GM18519 (cell line): ENCODE measurements around the gene OXT.
"Not testable (repeated sequence)": the region's sequence is repeated elsewhere in the genome, so short reads cannot be mapped to it uniquely, and the experiment has no call there.

Source experiments
- ATAC-seq: cut with Tn5 transposase; IDR thresholded peaks from one replicate; pipeline ENCODE4 v1.9.1; 2021; ENCODE audit warnings: mild to moderate bottlenecking, moderate library complexity; ENCODE audit not compliant: unreplicated experiment, low FRiP score

Gene OXT

DNA sequence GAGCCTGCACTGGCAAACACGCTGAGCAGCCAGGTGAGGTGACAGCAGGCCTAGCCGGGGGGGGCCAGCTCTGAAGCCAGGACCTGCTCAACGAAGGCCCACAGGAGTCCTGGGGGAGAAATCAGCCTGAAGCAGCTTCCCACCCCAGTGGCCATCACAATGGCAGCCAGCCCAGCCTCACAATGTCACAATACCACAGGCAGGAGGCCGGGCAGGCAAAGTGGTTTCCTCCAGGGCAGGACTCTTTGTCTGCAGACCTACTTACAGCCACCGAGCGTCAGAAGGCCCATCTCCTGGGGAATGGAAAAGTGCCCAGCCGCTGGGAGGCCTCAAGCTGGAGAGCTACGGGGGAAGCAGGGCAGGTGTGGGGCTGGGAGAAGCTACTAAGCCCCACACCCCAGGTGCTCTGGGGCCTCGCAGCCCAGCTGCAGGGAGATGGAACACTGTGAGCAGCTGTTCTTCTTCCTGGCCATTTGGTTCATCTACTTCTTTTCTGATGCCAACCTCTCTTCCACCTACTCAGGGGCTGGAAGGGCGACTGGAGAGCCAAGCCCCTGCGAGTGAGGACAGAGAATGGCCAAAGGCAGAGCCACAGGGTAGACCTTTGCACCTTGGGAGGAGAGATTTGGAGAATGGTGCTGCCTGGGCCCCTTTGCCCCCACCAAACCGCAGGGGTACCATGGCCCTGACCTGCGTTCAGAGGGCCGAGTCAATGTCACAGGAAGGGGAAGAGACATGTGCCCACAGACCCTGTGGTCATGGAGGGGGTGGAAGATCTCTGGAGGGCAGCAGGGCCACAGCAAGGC, 35.4 kb downstream of the OXT start:
- no peak for ATAC-seq

DNA sequence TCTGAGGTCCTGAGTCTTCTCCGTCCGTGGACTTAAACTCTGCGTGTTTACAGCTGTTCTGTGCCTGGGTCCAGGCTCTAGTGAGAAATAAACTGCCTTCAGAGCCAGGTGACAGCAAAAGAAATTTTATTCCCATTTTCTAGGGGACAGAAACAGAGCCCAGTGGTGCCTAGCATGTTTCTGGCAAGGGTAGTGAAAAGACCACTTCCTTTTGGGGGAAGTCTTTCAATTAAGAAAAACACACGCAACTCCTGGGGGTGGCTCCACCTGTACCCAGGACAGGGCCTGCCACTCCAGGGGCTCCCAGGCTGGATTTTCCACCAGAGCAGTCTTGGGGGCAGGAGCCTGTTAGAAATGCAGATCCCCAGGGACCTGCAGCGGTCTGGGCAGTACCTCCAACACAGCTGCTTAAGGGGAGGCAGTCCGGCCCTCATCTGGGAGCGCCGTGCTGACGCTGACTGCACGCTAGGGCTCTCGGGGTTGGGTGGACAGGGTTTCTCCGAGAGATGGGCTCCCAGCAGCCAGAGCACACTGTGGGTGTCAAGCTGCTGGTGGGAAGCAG, 36.1 kb downstream of the OXT start:
- ATAC-seq: no peak

DNA sequence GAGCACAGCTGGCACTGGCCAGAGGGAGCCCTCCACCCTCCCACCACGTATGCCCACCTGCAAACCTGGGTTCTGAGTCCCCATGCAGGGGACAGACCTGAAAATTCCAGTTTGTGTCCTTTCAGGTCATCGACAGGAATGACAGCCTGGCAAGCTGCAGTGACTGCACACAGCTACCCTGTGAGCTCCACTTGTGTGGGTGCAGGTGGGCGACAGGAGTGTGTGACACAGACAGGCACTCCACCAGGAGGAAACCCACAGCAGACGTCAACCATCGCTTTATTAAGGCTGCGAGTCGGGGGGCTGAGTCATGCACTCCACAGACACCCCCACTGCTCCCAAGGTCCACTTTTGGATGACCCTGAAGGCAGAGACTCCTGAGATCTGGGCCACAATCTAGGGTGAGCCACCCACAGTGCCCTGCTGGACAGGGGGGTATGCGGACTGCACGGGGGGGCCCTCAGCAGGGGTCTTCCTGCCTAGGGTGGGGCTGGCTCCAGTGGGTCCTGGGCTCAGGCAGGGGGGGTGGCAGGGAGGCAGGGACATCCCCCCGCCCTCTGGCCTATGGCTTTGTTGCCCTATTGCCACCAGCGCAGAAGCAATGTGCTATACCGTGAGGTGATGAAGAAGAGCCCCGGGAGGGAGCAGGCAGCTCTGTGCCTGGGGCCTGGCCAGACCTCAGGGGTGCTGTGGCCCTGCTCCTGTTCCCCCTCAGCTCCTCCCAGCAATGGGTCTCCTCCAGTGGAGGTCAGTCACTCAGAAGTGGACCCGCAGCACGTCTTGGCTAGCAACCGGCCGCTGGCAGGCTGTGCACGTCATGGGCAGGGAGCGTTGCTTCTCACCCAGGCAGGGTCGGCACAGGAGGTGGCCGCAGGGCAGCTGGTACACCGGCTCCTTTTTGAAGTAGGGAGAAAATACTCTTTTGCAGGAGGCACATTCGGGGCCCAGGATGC, 38.2 kb downstream of the OXT start:
- ATAC-seq: no peak

DNA sequence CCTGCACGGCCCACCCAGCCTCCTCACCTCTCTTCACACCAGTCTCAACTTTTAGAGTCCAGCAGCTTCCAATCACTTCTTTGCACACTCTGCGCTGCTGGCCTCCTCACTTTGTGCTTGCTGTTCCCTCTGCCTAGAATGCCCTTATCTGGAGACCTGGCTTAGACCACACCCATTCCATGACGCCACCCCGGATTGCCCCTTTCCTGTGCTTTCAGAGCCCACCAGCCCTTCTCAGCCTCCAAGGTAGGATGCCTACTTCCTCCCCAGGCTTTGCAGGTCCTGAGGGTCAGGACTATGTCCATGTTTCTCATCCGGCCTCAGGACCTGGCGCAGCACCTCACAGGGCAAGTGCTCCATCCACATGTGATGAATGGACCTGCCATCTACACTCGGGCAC, 40.1 kb downstream of the OXT start:
- no peak for ATAC-seq

DNA sequence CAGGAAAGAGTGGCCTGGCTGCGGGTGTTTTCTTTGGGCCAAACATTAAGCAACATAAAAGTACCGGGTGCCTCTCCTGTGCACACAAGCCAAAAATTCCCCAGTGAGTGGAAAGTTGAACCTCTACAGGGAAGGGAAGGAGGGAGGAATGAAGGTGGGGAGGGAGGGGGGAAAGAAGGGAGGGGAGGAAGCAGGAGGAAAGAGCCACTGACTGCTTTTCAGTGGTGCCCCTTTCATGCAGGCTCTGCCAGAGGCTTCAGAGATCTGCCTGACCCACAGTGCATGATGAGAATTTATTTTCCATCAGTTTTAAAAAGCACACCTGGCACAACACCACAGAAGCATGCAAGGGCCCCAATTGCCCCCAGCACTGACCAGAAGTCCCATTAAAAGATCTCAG, 40.6 kb downstream of the OXT start:
- no peak for ATAC-seq

DNA sequence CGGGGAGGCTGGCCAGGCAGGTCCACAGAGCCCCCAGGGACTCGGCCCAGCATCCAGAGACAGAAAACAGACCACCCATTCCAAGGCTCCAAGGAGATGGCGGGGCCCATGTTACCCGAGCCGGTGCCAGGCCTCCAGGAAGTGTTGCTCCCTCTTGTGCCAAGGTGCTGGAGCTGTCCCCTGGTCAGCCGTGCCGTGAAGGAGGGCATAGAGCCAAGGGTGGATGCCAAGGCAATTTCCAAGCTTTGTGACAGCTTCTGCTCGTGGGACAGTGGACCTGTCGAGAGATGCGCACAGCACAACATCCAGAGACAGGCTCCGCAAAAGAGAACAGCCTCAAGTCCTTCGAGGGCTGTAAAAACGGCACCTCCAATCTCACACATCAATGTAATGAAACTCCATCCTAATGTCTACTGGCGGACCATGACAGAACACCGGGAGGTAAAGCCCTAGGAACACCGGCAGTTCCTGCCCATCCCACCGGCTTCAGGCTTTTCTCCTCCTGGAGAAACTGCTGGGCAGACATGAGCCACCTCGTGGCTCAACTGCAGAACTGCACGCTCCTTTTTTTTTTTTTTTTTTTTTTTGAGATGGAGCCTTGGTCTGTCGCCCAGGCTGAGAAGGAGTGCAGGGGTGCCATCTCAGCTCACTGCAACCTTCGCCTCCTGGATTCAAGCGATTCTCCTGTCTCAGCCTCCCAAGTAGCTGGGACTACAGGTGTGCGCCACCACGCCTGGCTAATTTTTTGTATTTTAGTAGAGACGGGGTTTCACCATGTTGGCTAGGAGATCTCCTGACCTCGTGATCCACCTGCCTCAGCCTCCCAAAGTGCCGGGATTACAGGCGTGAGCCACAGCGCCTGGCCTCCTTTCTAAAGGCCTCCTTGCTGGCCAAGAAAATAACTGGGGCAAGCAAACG, 44.0 kb downstream of the OXT start:
- ATAC-seq: no peak

DNA sequence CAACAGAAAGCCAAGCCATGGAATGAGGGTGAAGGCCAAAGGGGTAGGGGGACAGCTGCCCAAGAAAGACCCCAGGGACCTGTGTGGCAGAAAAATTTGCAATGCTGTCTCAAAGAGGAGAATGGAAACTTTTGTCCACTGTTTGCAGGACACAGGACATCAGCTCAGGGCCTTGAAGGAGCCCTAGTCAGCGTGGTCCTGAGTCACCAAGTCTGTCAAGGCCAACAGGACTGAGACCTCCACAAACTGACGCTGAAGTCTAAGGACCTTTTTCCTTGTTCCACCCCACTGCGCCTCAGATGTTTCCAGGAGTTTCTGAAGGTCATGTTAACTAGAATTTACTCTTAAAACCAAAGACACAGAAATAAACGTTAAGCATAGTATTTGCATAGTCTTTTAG, 44.9 kb downstream of the OXT start:
- no peak for ATAC-seq

DNA sequence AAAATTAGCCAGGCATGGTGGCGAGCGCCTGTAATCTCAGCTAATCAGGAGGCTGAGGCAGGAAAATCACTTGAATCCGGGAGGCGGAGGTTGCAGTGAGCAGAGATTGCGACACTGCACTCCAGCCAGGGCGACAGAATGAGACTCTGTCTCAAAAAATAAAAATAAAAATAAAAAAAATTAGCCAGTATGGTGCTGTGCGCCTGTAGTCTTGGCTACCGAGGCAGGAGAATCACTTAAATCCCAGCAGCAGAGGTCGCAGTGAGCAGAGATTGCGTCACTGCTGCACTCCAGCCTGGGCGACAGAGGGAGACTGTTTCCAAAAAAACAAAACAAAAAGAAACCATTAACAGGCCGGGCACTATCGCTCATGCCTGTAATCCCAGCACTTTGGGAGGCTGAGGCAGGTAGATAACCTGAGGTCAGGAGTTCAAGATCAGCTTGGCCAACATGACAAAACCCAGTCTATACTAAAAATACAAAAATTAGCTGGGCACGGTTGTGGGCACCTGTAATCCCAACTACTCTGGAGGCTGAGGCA, 46.5 kb downstream of the OXT start:
- not testable (repeated sequence) for ATAC-seq

DNA sequence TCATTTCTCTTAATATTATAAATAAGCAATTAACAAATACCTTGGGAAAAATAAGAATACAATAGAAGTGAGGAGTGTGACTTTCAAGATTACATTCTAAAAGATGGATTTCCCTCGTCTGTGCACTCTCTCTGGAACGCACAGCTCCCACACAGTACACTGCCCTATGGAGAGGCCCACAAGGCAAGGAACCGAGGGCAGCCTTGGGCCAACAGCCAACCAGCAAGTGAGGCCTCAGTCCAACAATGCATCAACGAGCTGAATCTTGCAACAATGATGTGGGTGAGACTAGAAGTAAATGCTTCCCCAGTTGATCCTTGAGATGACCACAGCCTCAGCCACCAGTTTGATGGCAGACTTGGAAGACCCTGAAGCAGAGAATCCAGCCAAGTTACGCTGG, 47.6 kb downstream of the OXT start:
- ATAC-seq: no peak

DNA sequence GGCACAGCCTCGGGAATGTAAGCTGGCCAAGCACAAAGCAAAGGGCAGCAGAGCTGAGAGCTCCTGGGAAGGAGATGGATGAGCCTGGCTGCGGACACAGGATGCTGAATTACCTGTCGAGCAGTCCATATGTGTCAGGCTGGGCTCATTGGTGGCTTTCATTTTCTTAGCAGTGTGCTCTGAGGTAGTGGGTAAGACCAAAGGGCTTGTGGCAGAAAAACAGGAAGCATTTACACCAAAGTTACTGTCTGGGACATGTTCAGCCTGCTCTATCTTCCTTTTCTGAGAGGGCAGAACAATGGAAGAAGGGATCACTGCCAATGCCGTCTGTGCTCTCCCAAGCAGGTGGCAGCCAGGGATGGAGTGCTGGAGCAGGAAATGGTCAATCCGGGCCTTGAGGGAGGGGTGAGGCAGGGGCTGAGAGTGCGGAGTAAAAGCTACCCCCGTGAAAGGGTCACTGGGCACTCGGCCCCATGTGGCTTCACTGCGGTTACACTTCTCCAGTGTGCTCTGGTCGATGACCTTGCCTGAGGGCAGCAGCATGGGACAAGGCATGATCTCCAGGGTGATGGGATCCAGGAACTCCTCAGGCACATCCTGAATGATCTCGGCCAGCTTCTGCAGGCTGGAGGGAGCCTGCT, 50.0 kb downstream of the OXT start:
- ATAC-seq: no peak
